Panc1 (cell line): Measurements from ENCODE around the gene FAM221B. TPM values are rescaled to one million over a fixed set of nuclear protein-coding genes. Genes with fewer than 3 reads are reported as not detected.

Experiments
- ATAC-seq: fragments of 200-7000 bp; cut with Tn5 transposase; 2 replicates; pipeline ENCODE4 v1.9.1; 2020; ENCODE audit warnings: mild to moderate bottlenecking, moderate library complexity
- BruUV-seq: library from RNA; stranded (reverse); fragments of 400-500 nt; replicated peaks from 2 replicates; lab custom pipeline; 2021; lab: Mats Ljungman, UMichigan
- CTCF ChIA-PET: fragments of 300-600 bp; sonication (Branson Sonifier 250); formaldehyde crosslinking; loops from one replicate; lab custom pipeline; 2022; ENCODE audit warnings: antibody characterized with exemption; lab: Charles Lee
- POLR2A ChIA-PET: fragments of 300-600 bp; sonication (Branson Sonifier 250); formaldehyde crosslinking; loops from one replicate; lab custom pipeline; 2022; ENCODE audit warnings: antibody characterized with exemption; lab: Charles Lee
- DNase-seq: peaks from one replicate; pipeline ENCODE4 v3.0.0-alpha.2; 2010; ENCODE audit warnings: low read depth, low spot score
- H3K27ac ChIP-seq: 2 replicates; pipeline ENCODE4 v1.5.1; 2011; ENCODE audit warnings: mild to moderate bottlenecking, low read length, inconsistent platforms
- H3K27me3 ChIP-seq: fragments of 200-500 bp; sonication (Bioruptor generic); 2 replicates; pipeline ENCODE4 v1.6.0; 2014; ENCODE audit warnings: low read length, inconsistent platforms; ENCODE audit not compliant: control insufficient read depth, insufficient read depth
- H3K36me3 ChIP-seq: fragments of 200-500 bp; sonication (Bioruptor generic); 2 replicates; pipeline ENCODE4 v1.5.1; 2014; ENCODE audit warnings: inconsistent platforms, mild to moderate bottlenecking, low read length, moderate library complexity; ENCODE audit not compliant: control insufficient read depth, insufficient read depth
- H3K4me1 ChIP-seq: 2 replicates; pipeline ENCODE4 v1.5.1; 2011; ENCODE audit warnings: inconsistent platforms, mild to moderate bottlenecking, low read length, moderate library complexity; ENCODE audit not compliant: control insufficient read depth, insufficient read depth
- H3K4me3 ChIP-seq, 2 experiments: 2 replicates each; pipeline ENCODE4 v1.5.1; 2011 to 2012; ENCODE audit warnings: low read depth in 2 of 2, low read length in 2 of 2, mild to moderate bottlenecking in 2 of 2, inconsistent platforms in 1 of 2, moderate library complexity in 1 of 2
- H3K9me3 ChIP-seq: fragments of 200-500 bp; sonication (Bioruptor generic); 2 replicates; pipeline ENCODE4 v1.5.1; 2014; ENCODE audit warnings: low read depth, mild to moderate bottlenecking, inconsistent platforms, low read length, moderate library complexity; ENCODE audit not compliant: control insufficient read depth, insufficient read depth
- CTCF ChIP-seq: fragments of 450-650 bp; IDR thresholded peaks from 2 replicates; pipeline ENCODE4 v1.5.1; 2017; ENCODE audit warnings: mild to moderate bottlenecking
- POLR2AphosphoS5 ChIP-seq: IDR thresholded peaks from 2 replicates; pipeline ENCODE4 v1.6.1; 2012; ENCODE audit warnings: mild to moderate bottlenecking, low read depth, low read length, moderate library complexity
- REST ChIP-seq, 2 experiments: IDR thresholded peaks; 2 replicates each; pipeline ENCODE4 v1.6.1; 2011 to 2012; ENCODE audit warnings: low read depth in 2 of 2, control low read depth in 1 of 2, low read length in 1 of 2, mild to moderate bottlenecking in 1 of 2, moderate library complexity in 1 of 2; ENCODE audit not compliant: insufficient read depth in 1 of 2
- SIN3A ChIP-seq: IDR thresholded peaks from 2 replicates; pipeline ENCODE4 v1.6.1; 2012; ENCODE audit warnings: low read depth, mild to moderate bottlenecking, low read length, moderate library complexity, borderline replicate concordance; ENCODE audit not compliant: insufficient read depth
- TCF7L2 ChIP-seq: IDR thresholded peaks from 2 replicates; pipeline ENCODE4 v1.6.1; 2011; ENCODE audit warnings: mild to moderate bottlenecking, low read depth, low read length, inconsistent platforms
- in situ Hi-C: cut with HindIII; loops from 2 replicates; pipeline ENCODE4 v1.10.0; 2016; ENCODE audit warnings: low sequenced_read_pairs, low pct_unique_long_range_greater_than_20kb
- intact Hi-C: fragments of 100-400 bp; cut with micrococcal nuclease; formaldehyde crosslinking; loops from one replicate; pipeline ENCODE4 v1.10.0; 2022; ENCODE audit not compliant: unreplicated experiment
- total RNA-seq: library from RNA; stranded (reverse); gene quantifications from one replicate; pipeline ENCODE4 v1.2.1, GENCODE V29; 2021; ENCODE audit not compliant: unreplicated experiment

FAM221B gene
- total RNA-seq, 1 experiment from 2014 or later = not detected

- no peaks in the 10 kb centered on the region for H3K36me3 ChIP-seq
- ATAC-seq = no peak
- intact Hi-C loops = no loop called here
- no peaks in the 10 kb centered on the region for H3K9me3 ChIP-seq
- BruUV-seq = no TSS peak
- POLR2A ChIA-PET = no interaction called here
- CTCF ChIA-PET = no interaction called here
- H3K4me1 ChIP-seq = peaks cover 8% of the 10 kb centered on the region
- in situ Hi-C loops = no loop called here
- no peak for TF ChIP-seq REST (IDR thresholded peaks at IDR 0.05; ENCODE audit: insufficient read depth in 1 of 2, low read depth in 2 of 2, low read length in 1 of 2)
- no peak for TF ChIP-seq SIN3A
- TF ChIP-seq TCF7L2 = no peak
- no peak for TF ChIP-seq POLR2AphosphoS5
- no peak for TF ChIP-seq CTCF
- no peak for DNase-seq
- H3K4me3 ChIP-seq = no peak overlapping the region
- H3K27me3 ChIP-seq = no peaks in the 10 kb centered on the region
- H3K27ac ChIP-seq = no peak overlapping the region
Observed at GRCh38 chr9:35769763-35770162, 58.8 kb downstream of the FAM221B start.

GRCh38 chr9:35767458-35767857 is 61.1 kb downstream of the FAM221B start:
- in situ Hi-C loops (no loop called here), intact Hi-C loops (no loop called here)
- CTCF ChIA-PET = no interaction called here
- H3K27ac ChIP-seq = no peak overlapping the region
- no TSS peak for BruUV-seq
- peaks cover 8% of the 10 kb centered on the region for H3K4me1 ChIP-seq
- TF ChIP-seq REST (IDR thresholded peaks at IDR 0.05; ENCODE audit: insufficient read depth in 1 of 2, low read depth in 2 of 2, low read length in 1 of 2) (no peak), TCF7L2 (no peak), POLR2AphosphoS5 (no peak), CTCF (no peak), SIN3A (no peak)
- no peaks in the 10 kb centered on the region for H3K27me3 ChIP-seq
- ATAC-seq (no peak), DNase-seq (no peak)
- POLR2A ChIA-PET = no interaction called here
- no peaks in the 10 kb centered on the region for H3K9me3 ChIP-seq
- H3K4me3 ChIP-seq = no peak overlapping the region
- H3K36me3 ChIP-seq = no peaks in the 10 kb centered on the region
